Measurements from ENCODE around the gene CTF1.

The CTF1 gene

GRCh38 chr16:30903002-30903401 lies 6.6 kb downstream of the CTF1 start:
- H3K9me3 ChIP-seq, result no peaks in the 10 kb centered on the region
- H3K4me3 ChIP-seq (ENCODE audit: low read depth, low read length), result no peak overlapping the region

DNA sequence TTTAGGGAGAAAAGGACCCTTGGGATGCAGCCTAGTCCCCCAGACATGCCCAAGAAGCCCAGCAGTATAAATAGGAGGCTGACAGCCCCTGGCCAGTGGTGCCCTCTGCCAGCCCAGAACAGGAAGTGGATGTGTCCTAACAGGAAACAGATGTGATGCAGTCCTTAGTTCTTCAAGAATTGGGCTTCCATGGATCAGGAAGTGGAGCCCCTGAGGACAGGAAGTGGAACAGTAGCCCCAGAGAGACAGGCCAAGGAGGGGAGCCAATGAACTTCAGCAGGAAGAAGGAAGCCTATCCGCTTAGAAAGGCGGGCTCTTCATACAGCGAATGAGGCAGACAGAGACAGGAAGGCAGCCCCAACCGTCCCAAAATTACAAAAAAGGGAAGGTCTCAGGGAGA lies 7.2 kb downstream of the CTF1 start:
- Histone ChIP-seq H3K36me3 (no peaks in the 10 kb centered on the region), H3K4me1 (no peaks in the 10 kb centered on the region), H3K27me3 (no peaks in the 10 kb centered on the region), H3K4me3 (ENCODE audit: low read depth, low read length) (no peak overlapping the region), H3K9me3 (no peaks in the 10 kb centered on the region)
- DNase-seq, result no peak
- no peak for TF ChIP-seq CTCF (IDR thresholded peaks at IDR 0.05; ENCODE audit: low read depth, low read length)

More at GRCh38 chr16:30903002-30903401, 6.6 kb downstream of the CTF1 start:
- Histone ChIP-seq H3K36me3 (no peaks in the 10 kb centered on the region), H3K4me1 (no peaks in the 10 kb centered on the region), H3K27me3 (no peaks in the 10 kb centered on the region)
- DNase-seq, result no peak
- TF ChIP-seq CTCF (IDR thresholded peaks at IDR 0.05; ENCODE audit: low read depth, low read length), result no peak

- H3K4me1 ChIP-seq, result no peaks in the 10 kb centered on the region
- no peak for TF ChIP-seq CTCF (IDR thresholded peaks at IDR 0.05; ENCODE audit: low read depth, low read length)
- no peak for DNase-seq
- no peaks in the 10 kb centered on the region for H3K9me3 ChIP-seq
- no peaks in the 10 kb centered on the region for H3K36me3 ChIP-seq
- no peak overlapping the region for H3K4me3 ChIP-seq (ENCODE audit: low read depth, low read length)
- H3K27me3 ChIP-seq, result no peaks in the 10 kb centered on the region
These were observed 7.8 kb downstream of the CTF1 start for GRCh38 chr16:30904114-30904780.

GRCh38 chr16:30907064-30907463 lies 10.7 kb downstream of the CTF1 start:
- no peaks in the 10 kb centered on the region for H3K4me1 ChIP-seq
- no peak overlapping the region for H3K4me3 ChIP-seq (ENCODE audit: low read depth, low read length)
- no peak for DNase-seq
- H3K27me3 ChIP-seq, result no peaks in the 10 kb centered on the region
- no peaks in the 10 kb centered on the region for H3K36me3 ChIP-seq
- no peak for TF ChIP-seq CTCF (IDR thresholded peaks at IDR 0.05; ENCODE audit: low read depth, low read length)
- no peaks in the 10 kb centered on the region for H3K9me3 ChIP-seq

GRCh38 chr16:30910427-30911029 lies 14.1 kb downstream of the CTF1 start:
- no peaks in the 10 kb centered on the region for H3K27me3 ChIP-seq
- no peak for TF ChIP-seq CTCF (IDR thresholded peaks at IDR 0.05; ENCODE audit: low read depth, low read length)
- DNase-seq, result no peak
- no peaks in the 10 kb centered on the region for H3K9me3 ChIP-seq
- H3K4me3 ChIP-seq (ENCODE audit: low read depth, low read length), result no peak overlapping the region
- H3K4me1 ChIP-seq, result no peaks in the 10 kb centered on the region
- no peaks in the 10 kb centered on the region for H3K36me3 ChIP-seq

DNA sequence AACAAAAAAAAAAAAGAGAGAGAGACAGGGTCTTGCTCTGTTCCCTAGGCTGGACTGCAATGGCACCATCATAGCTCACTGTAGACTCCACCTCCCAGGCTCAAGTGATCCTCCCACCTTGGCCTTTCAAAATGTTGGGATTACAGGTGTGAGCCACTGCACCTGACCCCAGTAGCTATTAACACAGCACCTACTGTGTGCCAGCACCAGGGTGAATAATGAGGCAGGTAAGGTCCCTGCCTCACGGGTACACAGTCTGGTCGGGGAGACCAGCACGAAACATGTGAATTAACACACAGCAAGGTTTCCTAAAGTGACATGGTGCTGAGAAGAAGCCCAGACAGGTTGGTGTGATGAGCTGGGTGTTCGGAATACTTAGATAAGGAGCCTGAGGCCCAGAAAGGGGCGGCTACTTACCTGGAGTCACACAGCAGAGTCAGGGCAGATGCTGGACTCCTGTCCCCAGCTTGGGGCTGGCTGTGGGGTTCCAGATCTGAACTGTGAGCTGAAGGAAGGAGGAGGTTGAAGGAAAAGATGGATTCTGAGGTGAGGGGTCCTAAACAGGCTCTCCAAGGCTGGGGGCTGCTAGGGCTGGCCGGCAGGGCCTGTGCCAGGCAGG lies 16.5 kb downstream of the CTF1 start:
- TF ChIP-seq CTCF (IDR thresholded peaks at IDR 0.05; ENCODE audit: low read depth, low read length), result no peak
- H3K36me3 ChIP-seq, result no peaks in the 10 kb centered on the region
- H3K27me3 ChIP-seq, result no peaks in the 10 kb centered on the region
- H3K9me3 ChIP-seq, result no peaks in the 10 kb centered on the region
- no peak for DNase-seq
- H3K4me3 ChIP-seq (ENCODE audit: low read depth, low read length), result no peak overlapping the region
- no peaks in the 10 kb centered on the region for H3K4me1 ChIP-seq

All from BE2C (cell line).